OCI-LY7 (cell line): ENCODE results near the gene BCAR1. TPM values are rescaled to one million over a fixed set of nuclear protein-coding genes. Genes with fewer than 3 reads are reported as not detected.

ENCODE experiments used
- BruUV-seq: library from RNA; stranded (reverse); fragments of 400-500 nt; replicated peaks from 2 replicates; lab custom pipeline; 2021; lab: Mats Ljungman, UMichigan
- CTCF ChIA-PET: fragments of 300-600 bp; sonication (Branson Sonifier 250); formaldehyde crosslinking; loops from one replicate; lab custom pipeline; 2022; ENCODE audit warnings: antibody characterized with exemption; ENCODE audit not compliant: unreplicated experiment; lab: Charles Lee
- POLR2A ChIA-PET: fragments of 300-600 bp; sonication (Branson Sonifier 250); formaldehyde crosslinking; loops from one replicate; lab custom pipeline; 2022; ENCODE audit warnings: antibody characterized with exemption; lab: Charles Lee
- DNase-seq: peaks from one replicate; pipeline ENCODE4 v3.0.0-alpha.2; 2015; ENCODE audit warnings: low spot score
- H2AFZ ChIP-seq: fragments of 200-600 bp; sonication (generic), shearing (Covaris generic); 2 replicates; pipeline ENCODE4 v1.6.1; 2014; ENCODE audit warnings: mild to moderate bottlenecking, antibody characterized with exemption, low read length, moderate library complexity
- H3K27ac ChIP-seq: fragments of 200-600 bp; sonication (generic); 2 replicates; pipeline ENCODE4 v1.5.1; 2014; ENCODE audit warnings: mixed run types, low read depth, mild to moderate bottlenecking, moderate library complexity, low read length, inconsistent platforms; ENCODE audit not compliant: poor library complexity, severe bottlenecking
- H3K36me3 ChIP-seq: fragments of 200-600 bp; sonication (generic); 2 replicates; pipeline ENCODE4 v1.6.1; 2014; ENCODE audit warnings: mild to moderate bottlenecking, antibody characterized with exemption, low read length, moderate library complexity, mixed read lengths; ENCODE audit not compliant: insufficient read depth
- H3K4me1 ChIP-seq: fragments of 200-600 bp; sonication (generic); 2 replicates; pipeline ENCODE4 v1.5.1; 2014; ENCODE audit warnings: mild to moderate bottlenecking, low read length; ENCODE audit not compliant: insufficient read depth, poor library complexity, severe bottlenecking
- H3K4me2 ChIP-seq: fragments of 200-600 bp; sonication (generic); 2 replicates; pipeline ENCODE4 v1.6.1; 2014; ENCODE audit warnings: mild to moderate bottlenecking, low read length
- H3K4me3 ChIP-seq: fragments of 200-600 bp; sonication (generic); 2 replicates; pipeline ENCODE4 v1.5.1; 2014; ENCODE audit warnings: mild to moderate bottlenecking, low read depth, low read length; ENCODE audit not compliant: poor library complexity, severe bottlenecking
- H3K79me2 ChIP-seq: fragments of 200-600 bp; sonication (generic); 2 replicates; pipeline ENCODE4 v1.6.1; 2016; ENCODE audit warnings: low read depth, mild to moderate bottlenecking, low read length, moderate library complexity, mixed read lengths; ENCODE audit not compliant: insufficient read depth
- H3K9me2 ChIP-seq: fragments of 200-600 bp; sonication (generic); 2 replicates; pipeline ENCODE4 v1.6.1; 2016; ENCODE audit warnings: mild to moderate bottlenecking, low read length, mixed read lengths; ENCODE audit not compliant: insufficient read depth
- H3K9me3 ChIP-seq: fragments of 200-600 bp; sonication (generic); 2 replicates; pipeline ENCODE4 v1.6.1; 2014; ENCODE audit warnings: mild to moderate bottlenecking, mixed run types, low read length, mixed read lengths
- H4K20me1 ChIP-seq: fragments of 200-600 bp; sonication (generic); 2 replicates; pipeline ENCODE4 v1.6.1; 2014; ENCODE audit warnings: mild to moderate bottlenecking, antibody characterized with exemption, low read length, moderate library complexity, mixed read lengths; ENCODE audit not compliant: insufficient read depth
- CTCF ChIP-seq: fragments of 200-600 bp; sonication (generic); conservative IDR thresholded peaks from 2 replicates; pipeline ENCODE4 v1.5.1; 2014; ENCODE audit warnings: mild to moderate bottlenecking, antibody characterized with exemption, low read length, moderate library complexity, mixed read lengths
- EZH2phosphoT487 ChIP-seq: fragments of 200-600 bp; sonication (generic); IDR thresholded peaks from 2 replicates; pipeline ENCODE4 v1.6.1; 2018; ENCODE audit warnings: low read depth, borderline replicate concordance, mild to moderate bottlenecking, mixed run types, antibody characterized with exemption, low read length, moderate library complexity, mixed read lengths
- intact Hi-C: fragments of 100-400 bp; cut with micrococcal nuclease; formaldehyde crosslinking; loops from one replicate; pipeline ENCODE4 v1.10.0; 2022; ENCODE audit not compliant: unreplicated experiment
- total RNA-seq, 2 experiments: library from RNA; depleted of rRNA in 1 of 2; stranded (reverse); fragments of >200 nt in 1 of 2; shearing (Covaris generic) in 1 of 2; gene quantifications; 2 replicates each; pipeline ENCODE4 v1.2.3, GENCODE V29; 2014 to 2022

The BCAR1 gene
- total RNA-seq, 2 experiments from 2014 or later = 10.0 to 15.1 TPM

- no peak for DNase-seq
- Histone ChIP-seq H2AFZ (peak overlapping the region; percentile 36; the same call in 1 of the 2 replicates), H3K79me2 (no peaks in the 10 kb centered on the region), H4K20me1 (no peaks in the 10 kb centered on the region), H3K4me2 (peak overlapping the region; percentile 67), H3K9me2 (no peaks in the 10 kb centered on the region), H3K4me3 (peak overlapping the region; percentile 81), H3K4me1 (peaks cover 11% of the 10 kb centered on the region), H3K9me3 (no peaks in the 10 kb centered on the region), H3K27ac (no peak overlapping the region), H3K36me3 (no peaks in the 10 kb centered on the region)
- ChIA-PET CTCF (interaction anchor here (1.0 to 1.2 kb wide), 3 partner anchors 15 to 214 kb away, joined by 3 read pairs; no protein-coding TSS in a partner anchor), POLR2A (no interaction called here)
- no TSS peak for BruUV-seq
- TF ChIP-seq CTCF (no peak), EZH2phosphoT487 (no peak)
- intact Hi-C loops = no loop called here
Observed at GRCh38 chr16:75250809-75251279, 580 bp downstream of the BCAR1 start.

- Histone ChIP-seq H3K9me3 (no peaks in the 10 kb centered on the region), H4K20me1 (no peaks in the 10 kb centered on the region), H3K4me2 (peak overlapping the region; percentile 67), H2AFZ (no peak overlapping the region), H3K36me3 (no peaks in the 10 kb centered on the region), H3K27ac (no peak overlapping the region), H3K4me3 (peak overlapping the region; percentile 81), H3K4me1 (peaks cover 15% of the 10 kb centered on the region), H3K9me2 (no peaks in the 10 kb centered on the region), H3K79me2 (no peaks in the 10 kb centered on the region)
- BruUV-seq = no TSS peak
- ChIA-PET CTCF (interaction anchor here (1.0 to 1.2 kb wide), 3 partner anchors 16 to 215 kb away, joined by 3 read pairs; no protein-coding TSS in a partner anchor), POLR2A (interaction anchor here (1.2 kb wide), 1 partner anchor 132 kb away, joined by 3 read pairs; no protein-coding TSS in a partner anchor)
- TF ChIP-seq CTCF (no peak), EZH2phosphoT487 (no peak)
- intact Hi-C loops = no loop called here
- no peak for DNase-seq
Observed at GRCh38 chr16:75250089-75250808, 1.2 kb downstream of the BCAR1 start.

GRCh38 chr16:75249441-75249840, 2.0 kb downstream of the BCAR1 start:
- no peaks in the 10 kb centered on the region for H4K20me1 ChIP-seq
- no peaks in the 10 kb centered on the region for H3K9me3 ChIP-seq
- H3K4me1 ChIP-seq = peaks cover 24% of the 10 kb centered on the region
- H3K36me3 ChIP-seq = no peaks in the 10 kb centered on the region
- no peak overlapping the region for H3K4me2 ChIP-seq
- TF ChIP-seq EZH2phosphoT487 (no peak), CTCF (no peak)
- no peak overlapping the region for H2AFZ ChIP-seq
- no peaks in the 10 kb centered on the region for H3K79me2 ChIP-seq
- no peak overlapping the region for H3K27ac ChIP-seq
- DNase-seq = no peak
- POLR2A ChIA-PET = interaction anchor here (1.2 kb wide), 1 partner anchor 133 kb away, joined by 3 read pairs; no protein-coding TSS in a partner anchor
- H3K9me2 ChIP-seq = no peaks in the 10 kb centered on the region
- no TSS peak for BruUV-seq
- intact Hi-C loops = no loop called here
- no peak overlapping the region for H3K4me3 ChIP-seq
- CTCF ChIA-PET = interaction anchor here (1.2 kb wide), 1 partner anchor 53 kb away, joined by 3 read pairs; no protein-coding TSS in a partner anchor
